Measurements from ENCODE around the gene DEXI.

DNA sequence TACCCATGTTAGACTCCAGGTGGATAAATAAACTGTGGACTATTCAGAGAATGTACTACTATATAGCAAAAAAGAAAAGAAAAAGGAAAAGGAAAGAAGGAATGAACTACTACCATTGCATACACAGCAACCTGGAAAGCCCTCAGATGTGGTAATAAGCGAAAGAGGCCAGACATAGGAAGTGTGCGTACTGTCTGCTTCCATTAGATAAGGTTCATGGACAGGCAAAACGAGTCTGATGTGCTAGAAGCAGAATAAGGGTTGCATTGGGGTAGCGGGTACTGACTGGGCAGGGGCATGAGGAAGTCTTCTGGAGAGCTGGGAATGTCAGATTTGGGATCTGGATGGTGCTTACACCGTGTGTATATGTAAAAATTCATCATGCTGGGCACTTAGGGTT is 23.9 kb upstream of the DEXI start:
- TF ChIP-seq POLR2AphosphoS5 (IDR thresholded peaks at IDR 0.05; ENCODE audit: insufficient read depth in 1 of 2, low read depth in 1 of 2), result no peak
- TF ChIP-seq POLR2A (IDR thresholded peaks at IDR 0.05), result no peak
- TF ChIP-seq, protein P1, sequence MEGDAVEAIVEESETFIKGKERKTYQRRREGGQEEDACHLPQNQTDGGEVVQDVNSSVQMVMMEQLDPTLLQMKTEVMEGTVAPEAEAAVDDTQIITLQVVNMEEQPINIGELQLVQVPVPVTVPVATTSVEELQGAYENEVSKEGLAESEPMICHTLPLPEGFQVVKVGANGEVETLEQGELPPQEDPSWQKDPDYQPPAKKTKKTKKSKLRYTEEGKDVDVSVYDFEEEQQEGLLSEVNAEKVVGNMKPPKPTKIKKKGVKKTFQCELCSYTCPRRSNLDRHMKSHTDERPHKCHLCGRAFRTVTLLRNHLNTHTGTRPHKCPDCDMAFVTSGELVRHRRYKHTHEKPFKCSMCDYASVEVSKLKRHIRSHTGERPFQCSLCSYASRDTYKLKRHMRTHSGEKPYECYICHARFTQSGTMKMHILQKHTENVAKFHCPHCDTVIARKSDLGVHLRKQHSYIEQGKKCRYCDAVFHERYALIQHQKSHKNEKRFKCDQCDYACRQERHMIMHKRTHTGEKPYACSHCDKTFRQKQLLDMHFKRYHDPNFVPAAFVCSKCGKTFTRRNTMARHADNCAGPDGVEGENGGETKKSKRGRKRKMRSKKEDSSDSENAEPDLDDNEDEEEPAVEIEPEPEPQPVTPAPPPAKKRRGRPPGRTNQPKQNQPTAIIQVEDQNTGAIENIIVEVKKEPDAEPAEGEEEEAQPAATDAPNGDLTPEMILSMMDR (IDR thresholded peaks at IDR 0.05), result no peak
